Loucy (cell line): Measurements from ENCODE around the gene COL5A1.

ENCODE experiments used
- H2AFZ ChIP-seq: fragments of 200-600 bp; sonication (generic); 2 replicates; pipeline ENCODE4 v1.6.0; 2016; ENCODE audit warnings: antibody characterized with exemption, mild to moderate bottlenecking, low read length, moderate library complexity
- H3F3A ChIP-seq: fragments of 200-600 bp; 2 replicates; pipeline ENCODE4 v1.6.0; 2016; ENCODE audit warnings: antibody characterized with exemption, low read depth, mild to moderate bottlenecking
- H3K27me3 ChIP-seq: fragments of 200-600 bp; sonication (generic); 2 replicates; pipeline ENCODE4 v1.6.1; 2014; ENCODE audit warnings: low read length, mild to moderate bottlenecking; ENCODE audit not compliant: insufficient read depth, poor library complexity, severe bottlenecking
- H3K36me3 ChIP-seq: fragments of 200-600 bp; sonication (generic); 2 replicates; pipeline ENCODE4 v1.6.1; 2016; ENCODE audit warnings: low read length; ENCODE audit not compliant: insufficient read depth
- H3K4me1 ChIP-seq: fragments of 200-600 bp; sonication (generic); 2 replicates; pipeline ENCODE4 v1.5.1; 2014; ENCODE audit warnings: low read length, mild to moderate bottlenecking; ENCODE audit not compliant: insufficient read depth, poor library complexity, severe bottlenecking
- H3K4me2 ChIP-seq: fragments of 200-600 bp; sonication (generic); 2 replicates; pipeline ENCODE4 v1.6.0; 2014; ENCODE audit warnings: antibody characterized with exemption, low read length, low read depth, mild to moderate bottlenecking; ENCODE audit not compliant: poor library complexity, severe bottlenecking
- H3K4me3 ChIP-seq: fragments of 200-600 bp; sonication (generic); 2 replicates; pipeline ENCODE4 v1.5.1; 2014; ENCODE audit warnings: low read length, mild to moderate bottlenecking, mixed read lengths; ENCODE audit not compliant: poor library complexity, severe bottlenecking
- H3K79me2 ChIP-seq: fragments of 200-600 bp; sonication (generic); 2 replicates; pipeline ENCODE4 v1.6.1; 2014; ENCODE audit warnings: low read length; ENCODE audit not compliant: insufficient read depth
- H3K9ac ChIP-seq: fragments of 200-600 bp; sonication (generic); 2 replicates; pipeline ENCODE4 v1.6.0; 2014; ENCODE audit warnings: mild to moderate bottlenecking, low read depth, low read length, moderate library complexity; ENCODE audit not compliant: poor library complexity, severe bottlenecking
- H3K9me2 ChIP-seq: fragments of 200-600 bp; sonication (generic); replicated peaks from 2 replicates; pipeline ENCODE4 v1.6.1; 2016; ENCODE audit warnings: low read depth, low read length, mixed read lengths
- H3K9me3 ChIP-seq: fragments of 200-600 bp; sonication (generic); 2 replicates; pipeline ENCODE4 v1.6.1; 2014; ENCODE audit warnings: mild to moderate bottlenecking, antibody characterized with exemption, low read length, low read depth; ENCODE audit not compliant: insufficient read depth
- H4K20me1 ChIP-seq: fragments of 200-600 bp; sonication (generic); 2 replicates; pipeline ENCODE4 v1.6.0; 2014; ENCODE audit warnings: antibody characterized with exemption, low read length, mild to moderate bottlenecking; ENCODE audit not compliant: insufficient read depth, poor library complexity, severe bottlenecking
- EZH2phosphoT487 ChIP-seq: fragments of 200-600 bp; IDR thresholded peaks from 2 replicates; pipeline ENCODE4 v1.6.1; 2018; ENCODE audit warnings: antibody characterized with exemption, mild to moderate bottlenecking, moderate library complexity, borderline replicate concordance
- TF ChIP-seq, protein P1 (sequence below): fragments of 200-600 bp; sonication (generic); conservative IDR thresholded peaks from 2 replicates; pipeline ENCODE4 v1.5.1; 2014; ENCODE audit warnings: mild to moderate bottlenecking, antibody characterized with exemption, low read length

The COL5A1 gene

GRCh38 chr9:134593286-134594077 is 48.1 kb upstream of the COL5A1 start:
- H3K9me3 ChIP-seq: no peaks in the 10 kb centered on the region
- no peaks in the 10 kb centered on the region for H3K4me1 ChIP-seq
- H3K36me3 ChIP-seq: no peaks in the 10 kb centered on the region
- H3K4me2 ChIP-seq: no peak overlapping the region
- no peaks in the 10 kb centered on the region for H4K20me1 ChIP-seq
- no peaks in the 10 kb centered on the region for H3K79me2 ChIP-seq
- TF ChIP-seq EZH2phosphoT487: no peak
- TF ChIP-seq, protein P1, sequence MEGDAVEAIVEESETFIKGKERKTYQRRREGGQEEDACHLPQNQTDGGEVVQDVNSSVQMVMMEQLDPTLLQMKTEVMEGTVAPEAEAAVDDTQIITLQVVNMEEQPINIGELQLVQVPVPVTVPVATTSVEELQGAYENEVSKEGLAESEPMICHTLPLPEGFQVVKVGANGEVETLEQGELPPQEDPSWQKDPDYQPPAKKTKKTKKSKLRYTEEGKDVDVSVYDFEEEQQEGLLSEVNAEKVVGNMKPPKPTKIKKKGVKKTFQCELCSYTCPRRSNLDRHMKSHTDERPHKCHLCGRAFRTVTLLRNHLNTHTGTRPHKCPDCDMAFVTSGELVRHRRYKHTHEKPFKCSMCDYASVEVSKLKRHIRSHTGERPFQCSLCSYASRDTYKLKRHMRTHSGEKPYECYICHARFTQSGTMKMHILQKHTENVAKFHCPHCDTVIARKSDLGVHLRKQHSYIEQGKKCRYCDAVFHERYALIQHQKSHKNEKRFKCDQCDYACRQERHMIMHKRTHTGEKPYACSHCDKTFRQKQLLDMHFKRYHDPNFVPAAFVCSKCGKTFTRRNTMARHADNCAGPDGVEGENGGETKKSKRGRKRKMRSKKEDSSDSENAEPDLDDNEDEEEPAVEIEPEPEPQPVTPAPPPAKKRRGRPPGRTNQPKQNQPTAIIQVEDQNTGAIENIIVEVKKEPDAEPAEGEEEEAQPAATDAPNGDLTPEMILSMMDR: no peak
- no peak overlapping the region for H3K4me3 ChIP-seq
- H2AFZ ChIP-seq: no peak overlapping the region
- no peaks in the 10 kb centered on the region for H3K27me3 ChIP-seq
- no peaks in the 10 kb centered on the region for H3K9me2 ChIP-seq
- H3K9ac ChIP-seq: no peak overlapping the region
- no peaks in the 10 kb centered on the region for H3F3A ChIP-seq

GRCh38 chr9:134594078-134594941 is 47.3 kb upstream of the COL5A1 start:
- no peak overlapping the region for H3K4me3 ChIP-seq
- H4K20me1 ChIP-seq: no peaks in the 10 kb centered on the region
- H3K9me2 ChIP-seq: no peaks in the 10 kb centered on the region
- no peaks in the 10 kb centered on the region for H3F3A ChIP-seq
- no peak overlapping the region for H3K9ac ChIP-seq
- peaks cover 4% of the 10 kb centered on the region for H3K27me3 ChIP-seq
- H2AFZ ChIP-seq: no peak overlapping the region
- no peaks in the 10 kb centered on the region for H3K79me2 ChIP-seq
- H3K9me3 ChIP-seq: no peaks in the 10 kb centered on the region
- H3K4me2 ChIP-seq: no peak overlapping the region
- H3K36me3 ChIP-seq: no peaks in the 10 kb centered on the region
- no peaks in the 10 kb centered on the region for H3K4me1 ChIP-seq
- TF ChIP-seq, protein P1: no peak
- TF ChIP-seq EZH2phosphoT487: no peak

- H3K9me2 ChIP-seq: no peaks in the 10 kb centered on the region
- no peak overlapping the region for H3K4me3 ChIP-seq
- no peaks in the 10 kb centered on the region for H3K4me1 ChIP-seq
- no peak overlapping the region for H2AFZ ChIP-seq
- no peaks in the 10 kb centered on the region for H4K20me1 ChIP-seq
- H3K9ac ChIP-seq: no peak overlapping the region
- no peaks in the 10 kb centered on the region for H3F3A ChIP-seq
- no peaks in the 10 kb centered on the region for H3K36me3 ChIP-seq
- no peak overlapping the region for H3K4me2 ChIP-seq
- peaks cover 10% of the 10 kb centered on the region for H3K27me3 ChIP-seq
- no peaks in the 10 kb centered on the region for H3K9me3 ChIP-seq
- no peaks in the 10 kb centered on the region for H3K79me2 ChIP-seq
- TF ChIP-seq, protein P1: no peak
- TF ChIP-seq EZH2phosphoT487: no peak
These were observed 46.6 kb upstream of the COL5A1 start for GRCh38 chr9:134595014-134595413.
